Right kidney (tissue), 1 donor: ENCODE measurements around the gene KRTAP5-11.
"Not testable (repeated sequence)": the region's sequence is repeated elsewhere in the genome, so short reads cannot be mapped to it uniquely, and the experiment has no call there.

Experiments used
- DNase-seq: peaks from one replicate; pipeline ENCODE4 v3.0.0-alpha.2; 2016

KRTAP5-11 gene

DNA sequence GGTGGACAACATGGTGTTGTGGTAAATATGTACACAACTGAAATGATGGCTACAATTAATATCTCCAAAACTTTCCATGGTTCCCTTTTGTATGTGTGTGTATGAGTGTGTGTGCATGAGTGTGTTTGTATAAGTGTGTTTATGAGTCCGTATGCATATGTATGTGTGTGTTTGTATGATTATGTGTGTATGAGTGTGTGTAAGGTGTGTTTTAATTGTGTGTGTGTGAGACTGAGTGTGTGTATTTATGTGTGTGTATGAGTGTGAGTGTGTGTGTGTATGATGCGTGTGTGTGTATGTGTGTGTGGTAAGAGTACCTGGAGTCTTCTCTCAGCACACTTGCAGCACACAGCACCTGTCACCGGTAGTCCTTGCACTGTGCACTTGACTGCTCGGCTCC is 26.7 kb downstream of the KRTAP5-11 start:
- no peak for DNase-seq

- no peak for DNase-seq
Measured at GRCh38 chr11:71555508-71555907, 27.2 kb downstream of the KRTAP5-11 start.

GRCh38 chr11:71554996-71555395 is 27.7 kb downstream of the KRTAP5-11 start:
- DNase-seq = no peak

GRCh38 chr11:71551711-71552110 is 31.0 kb downstream of the KRTAP5-11 start:
- no peak for DNase-seq

- no peak for DNase-seq
Measured at GRCh38 chr11:71548716-71549151, 33.9 kb downstream of the KRTAP5-11 start.

DNA sequence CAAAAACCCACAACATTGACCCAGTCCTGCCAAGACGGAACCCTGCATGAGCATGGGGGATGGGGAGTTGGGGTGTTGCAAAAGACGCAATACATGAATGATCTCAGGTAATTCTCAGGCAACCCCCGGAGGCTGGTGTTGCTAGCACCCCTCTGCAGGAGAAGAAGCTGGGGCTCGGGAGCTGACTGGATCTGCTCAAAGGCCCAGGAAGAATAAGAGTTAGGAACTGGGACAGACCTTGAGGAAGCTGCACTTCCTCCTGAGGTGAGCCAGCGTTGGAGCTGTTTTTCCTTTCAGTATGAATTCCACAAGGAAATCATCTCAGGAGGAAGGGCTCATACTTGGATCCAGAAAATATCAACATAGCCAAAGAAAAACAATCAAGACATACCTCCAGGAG is 34.6 kb downstream of the KRTAP5-11 start, which contains the start of gene KRTAP5-9:
KRTAP5-9 (plus strand) TSS at position 301 of the 400 bp plus-strand sequence. CDS start 238 bp downstream, outside the sequence.
- no peak for DNase-seq

DNA sequence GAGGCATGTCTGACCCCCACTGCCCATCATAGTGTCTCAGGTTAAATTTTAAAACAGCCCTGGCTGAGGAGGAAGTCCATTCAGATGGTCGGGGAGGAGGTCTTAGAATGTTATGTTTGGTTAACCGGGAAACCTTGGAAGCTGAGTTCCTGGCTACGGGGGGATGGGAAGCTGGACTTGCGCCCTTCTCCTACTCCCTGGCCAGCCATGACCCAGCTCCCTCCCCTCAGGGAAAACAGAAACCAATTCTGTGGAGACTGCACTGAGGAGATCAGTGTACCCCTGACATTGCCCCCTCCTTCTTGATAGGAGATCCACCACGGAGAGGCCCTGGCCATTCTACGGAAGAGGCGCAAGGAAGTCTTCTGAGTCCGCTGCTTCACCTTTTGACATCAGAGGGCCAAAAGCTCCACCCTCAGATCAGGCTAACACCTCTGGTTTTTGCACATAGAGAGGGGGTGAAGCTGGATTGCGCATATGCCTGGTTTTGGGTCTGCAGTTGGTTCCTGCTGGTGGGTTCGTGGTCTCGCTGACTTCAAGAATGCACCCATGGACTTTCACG is 37.2 kb downstream of the KRTAP5-11 start:
- no peak for DNase-seq

- DNase-seq = no peak
Measured at GRCh38 chr11:71544525-71545214, 38.0 kb downstream of the KRTAP5-11 start.

- no peak for DNase-seq
Measured at GRCh38 chr11:71543866-71544265, 38.8 kb downstream of the KRTAP5-11 start.

GRCh38 chr11:71542879-71543777 is 39.5 kb downstream of the KRTAP5-11 start:
- no peak for DNase-seq

DNA sequence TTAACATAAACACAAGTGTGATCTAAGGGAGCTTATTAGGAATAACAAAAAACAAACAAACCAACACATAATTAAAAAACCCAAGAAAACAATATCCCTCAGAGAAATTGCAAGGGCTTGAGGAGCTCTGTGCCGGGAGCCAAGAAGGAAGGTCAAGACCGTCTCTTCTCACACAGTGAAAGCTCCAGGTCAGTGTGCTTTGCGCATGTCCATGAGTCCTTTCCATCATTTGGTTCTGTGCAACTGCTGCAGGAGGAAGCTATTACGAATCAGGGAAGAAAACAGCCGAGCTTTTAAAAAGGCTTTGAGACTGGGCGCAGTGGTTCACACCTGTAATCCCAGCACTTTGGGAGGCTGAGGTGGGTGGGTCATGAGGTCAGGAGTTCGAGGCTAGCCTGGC is 40.3 kb downstream of the KRTAP5-11 start:
- no peak for DNase-seq

DNA sequence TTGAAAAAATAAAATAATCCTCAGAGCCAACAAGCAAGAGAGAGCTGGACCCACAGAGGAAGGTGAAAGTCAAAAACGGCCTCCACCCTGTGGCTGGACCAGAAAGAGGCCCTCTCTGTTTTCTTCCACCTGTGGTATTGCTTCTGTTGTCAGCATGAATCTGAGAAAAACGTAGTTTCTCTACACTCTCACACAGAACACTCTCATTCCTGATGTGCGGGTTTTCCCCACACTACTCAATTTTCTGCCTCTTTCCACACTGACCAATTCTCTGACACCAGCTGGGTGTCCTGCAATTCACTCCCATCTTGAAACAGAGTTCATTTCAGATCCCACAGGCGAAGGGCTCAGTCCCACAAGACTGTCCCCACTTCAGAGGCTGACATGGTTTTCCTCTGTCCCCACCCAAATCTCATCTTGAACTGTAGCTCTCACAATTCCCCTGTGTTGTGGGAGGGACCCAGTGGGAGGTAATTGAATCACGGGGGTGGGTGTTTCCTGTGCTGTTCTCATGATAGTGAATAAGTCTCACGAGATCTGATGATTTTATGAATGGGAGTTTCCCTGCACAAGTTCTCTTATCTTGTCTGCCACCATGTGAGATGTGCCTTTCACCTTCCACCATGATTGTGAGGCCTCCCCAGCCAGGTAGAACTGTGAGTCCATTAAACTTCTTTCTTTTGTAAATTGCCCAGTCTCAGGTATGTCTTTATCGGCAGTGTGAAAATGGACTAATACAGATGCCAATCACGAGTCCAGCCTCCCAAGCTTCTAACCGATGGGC is 42.0 kb downstream of the KRTAP5-11 start:
- not testable (repeated sequence) for DNase-seq

- DNase-seq = not testable (repeated sequence)
Measured at GRCh38 chr11:71539971-71540370, 42.7 kb downstream of the KRTAP5-11 start.

GRCh38 chr11:71539017-71539416 is 43.7 kb downstream of the KRTAP5-11 start:
- DNase-seq = no peak

DNA sequence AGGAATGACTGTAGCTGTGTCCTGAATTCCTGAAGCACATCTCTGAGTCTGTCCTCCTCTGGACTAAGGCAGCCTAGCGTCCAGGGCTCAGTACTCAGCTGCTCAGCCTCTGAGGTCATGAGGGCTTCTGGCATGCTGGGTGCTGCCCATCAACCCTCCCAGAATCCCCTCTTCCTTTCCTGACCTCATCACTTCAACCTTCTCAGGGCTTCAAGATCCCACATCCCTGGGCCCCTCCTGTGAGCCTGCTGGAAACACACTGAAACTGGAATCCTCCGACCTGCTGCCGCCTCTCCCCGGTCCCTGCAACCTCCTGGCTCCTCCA is 44.0 kb downstream of the KRTAP5-11 start:
- no peak for DNase-seq

DNA sequence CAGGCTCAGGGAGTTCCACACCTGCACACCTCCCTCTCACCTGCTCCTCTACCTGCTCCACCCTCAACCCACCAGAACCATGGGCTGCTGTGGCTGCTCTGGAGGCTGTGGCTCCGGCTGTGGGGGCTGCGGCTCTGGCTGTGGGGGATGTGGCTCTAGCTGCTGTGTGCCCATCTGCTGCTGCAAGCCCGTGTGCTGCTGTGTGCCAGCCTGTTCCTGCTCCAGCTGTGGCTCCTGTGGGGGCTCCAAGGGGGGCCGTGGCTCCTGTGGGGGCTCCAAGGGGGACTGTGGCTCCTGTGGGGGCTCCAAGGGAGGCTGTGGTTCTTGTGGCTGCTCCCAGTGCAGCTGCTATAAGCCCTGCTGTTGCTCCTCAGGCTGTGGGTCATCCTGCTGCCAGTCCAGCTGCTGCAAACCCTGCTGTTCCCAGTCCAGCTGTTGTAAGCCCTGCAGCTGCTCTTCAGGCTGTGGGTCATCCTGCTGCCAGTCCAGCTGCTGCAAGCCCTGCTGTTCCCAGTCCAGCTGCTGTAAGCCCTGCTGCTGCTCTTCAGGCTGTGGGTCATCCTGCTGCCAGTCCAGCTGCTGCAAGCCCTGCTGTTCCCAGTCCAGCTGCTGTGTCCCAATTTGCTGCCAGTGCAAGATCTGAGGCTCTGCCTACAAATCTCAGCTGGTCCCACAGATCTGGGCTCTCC is 44.6 kb downstream of the KRTAP5-11 start, which contains the start of gene KRTAP5-8:
KRTAP5-8 (plus strand) TSS at position 49 of the 689 bp plus-strand sequence; CDS start at position 80, 31 bp downstream.
- DNase-seq = not testable (repeated sequence)

- no peak for DNase-seq
Measured at GRCh38 chr11:71537537-71537936, 45.1 kb downstream of the KRTAP5-11 start.

DNA sequence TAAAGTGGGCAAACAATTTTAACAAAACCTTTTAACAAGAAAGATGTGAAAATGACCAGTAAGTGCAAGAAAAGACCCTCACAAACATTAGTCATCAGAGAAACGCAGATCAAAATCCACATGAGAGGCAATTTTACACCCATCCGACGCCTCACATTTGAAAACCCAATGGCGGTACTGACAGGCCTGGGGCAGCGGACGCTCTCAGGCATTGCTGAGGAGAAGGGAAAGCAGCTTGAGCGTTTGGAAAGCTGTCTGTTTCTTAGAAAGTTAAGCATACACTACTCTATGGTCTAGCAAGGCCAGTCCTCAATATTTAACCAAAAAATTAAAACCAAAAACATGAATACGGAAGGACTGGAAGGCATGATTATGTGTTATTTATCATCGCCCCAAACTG is 46.9 kb downstream of the KRTAP5-11 start:
- DNase-seq = no peak

- DNase-seq = not testable (repeated sequence)
Measured at GRCh38 chr11:71534711-71535608, 47.7 kb downstream of the KRTAP5-11 start.

- DNase-seq = no peak
Measured at GRCh38 chr11:71532036-71532610, 50.6 kb downstream of the KRTAP5-11 start.
